K562 (cell line): ENCODE measurements around the gene VAMP4. TPM values are rescaled to one million over a fixed set of nuclear protein-coding genes. Genes with fewer than 3 reads are reported as not detected.

Experiments
- AFF4 ChIP-seq: sonication (generic); formaldehyde crosslinking; IDR thresholded peaks from 2 replicates; pipeline ENCODE4 v1.8.0; 2023; ENCODE audit warnings: mild to moderate bottlenecking, missing genetic modification reagents
- ATF1 ChIP-seq, 2 experiments: fragments of 450-650 bp in 1 of 2; IDR thresholded peaks; 2 replicates each; pipeline ENCODE4 v1.6.1; 2016; ENCODE audit warnings: missing compliant biosample characterization in 1 of 2, missing genetic modification characterization in 1 of 2
- DACH1 ChIP-seq: fragments of 450-650 bp; IDR thresholded peaks from 2 replicates; pipeline ENCODE4 v1.6.1; 2018; ENCODE audit not compliant: partially characterized antibody
- EP300 ChIP-seq: IDR thresholded peaks from 2 replicates; pipeline ENCODE4 v1.6.1; 2012; ENCODE audit warnings: low read length, improper control_type of control experiment
- FIP1L1 ChIP-seq: fragments of 200-400 bp; formaldehyde crosslinking; IDR thresholded peaks from 2 replicates; pipeline ENCODE4 v1.6.1; 2018; ENCODE audit warnings: mild to moderate bottlenecking, low read depth, low read length; ENCODE audit not compliant: poor library complexity, severe bottlenecking
- FOXA1 ChIP-seq: fragments of 450-650 bp; IDR thresholded peaks from 2 replicates; pipeline ENCODE4 v1.6.1; 2016; ENCODE audit warnings: mild to moderate bottlenecking, borderline replicate concordance
- HIVEP1 ChIP-seq: fragments of 250-450 bp; sonication (Bioruptor Pico); IDR thresholded peaks from 2 replicates; pipeline ENCODE4 v1.4.0; 2020; ENCODE audit warnings: mild to moderate bottlenecking
- LARP7 ChIP-seq: fragments of 450-650 bp; IDR thresholded peaks from 2 replicates; pipeline ENCODE4 v1.6.1; 2016
- MTA2 ChIP-seq: fragments of 450-650 bp; IDR thresholded peaks from 2 replicates; pipeline ENCODE4 v1.6.1; 2016; ENCODE audit warnings: low read depth
- MYNN ChIP-seq, 2 experiments: sonication (generic); formaldehyde crosslinking in 1 of 2; IDR thresholded peaks; 2 replicates each; pipeline versions ENCODE4 v1.5.0 to v1.6.1; 2016 to 2020; ENCODE audit warnings: antibody characterized with exemption in 1 of 2, missing genetic modification reagents in 1 of 2
- NCOR1 ChIP-seq: fragments of 450-650 bp; IDR thresholded peaks from 2 replicates; pipeline ENCODE4 v1.6.1; 2016; ENCODE audit warnings: mild to moderate bottlenecking, moderate library complexity
- NR0B1 ChIP-seq: fragments of 450-650 bp; IDR thresholded peaks from one replicate; pipeline ENCODE4 v1.6.1; 2018; ENCODE audit warnings: mild to moderate bottlenecking, moderate library complexity; ENCODE audit not compliant: partially characterized antibody
- PKNOX1 ChIP-seq: fragments of 450-650 bp; IDR thresholded peaks from 2 replicates; pipeline ENCODE4 v1.6.1; 2016
- POU5F1 ChIP-seq: fragments of 150-350 bp; IDR thresholded peaks from 2 replicates; pipeline ENCODE4 v1.6.1; 2014; ENCODE audit warnings: borderline replicate concordance, low read length, low read depth, mild to moderate bottlenecking; ENCODE audit not compliant: partially characterized antibody
- SIN3A ChIP-seq, 2 experiments: fragments of 150-350 bp in 1 of 2; IDR thresholded peaks; 2 replicates each; pipeline ENCODE4 v1.6.1; 2011 to 2016; ENCODE audit warnings: borderline replicate concordance in 2 of 2, low read depth in 2 of 2, low read length in 2 of 2, mild to moderate bottlenecking in 2 of 2, moderate library complexity in 2 of 2; ENCODE audit not compliant: control insufficient read depth in 1 of 2
- XRCC5 ChIP-seq: fragments of 200-400 bp; formaldehyde crosslinking; IDR thresholded peaks from 2 replicates; pipeline ENCODE4 v1.6.1; 2017; ENCODE audit warnings: low read depth, mild to moderate bottlenecking, low read length
- ZNF184 ChIP-seq: sonication (generic); formaldehyde crosslinking; IDR thresholded peaks from 2 replicates; pipeline ENCODE4 v1.5.0; 2020; ENCODE audit warnings: missing genetic modification reagents
- ZNF217 ChIP-seq: sonication (generic); formaldehyde crosslinking; IDR thresholded peaks from 2 replicates; pipeline ENCODE4 v1.8.0; 2022; ENCODE audit warnings: mild to moderate bottlenecking, missing genetic modification reagents
- ZNF324 ChIP-seq: fragments of 250-450 bp; sonication (Bioruptor Pico); IDR thresholded peaks from 2 replicates; pipeline ENCODE4 v1.4.0; 2020; ENCODE audit warnings: mild to moderate bottlenecking
- ZNF408 ChIP-seq: fragments of 250-450 bp; sonication (Bioruptor Pico); IDR thresholded peaks from 2 replicates; pipeline ENCODE4 v1.4.0; 2020; ENCODE audit warnings: low read depth, mild to moderate bottlenecking, moderate library complexity
- ZNF668 ChIP-seq: fragments of 250-450 bp; sonication (Bioruptor Pico); IDR thresholded peaks from 2 replicates; pipeline ENCODE4 v1.8.0; 2022; ENCODE audit warnings: mild to moderate bottlenecking, inconsistent platforms
- ZNF766 ChIP-seq: fragments of 200-800 bp; sonication (Bioruptor generic); conservative IDR thresholded peaks from 2 replicates; pipeline ENCODE4 v1.6.1; 2016; ENCODE audit warnings: missing genetic modification characterization, missing compliant biosample characterization
- ZNF77 ChIP-seq: fragments of 250-450 bp; sonication (Bioruptor Pico); IDR thresholded peaks from 2 replicates; pipeline ENCODE4 v1.5.0; 2020
- polyA plus RNA-seq, 8 experiments: library from polyadenylated mRNA; depleted of rRNA in 4 of 8; stranded (reverse) in 5 of 8; unstranded in 3 of 8; fragments of >200 nt; fragmentation: Nextera tagmentation in 2 of 8; fragmentation: Illumina TruSeq in 1 of 8; extraction: Ambion mirVana in 2 of 8; extraction: Trizol in 1 of 8; gene quantifications; 2 replicates each; pipeline versions ENCODE4 v1.2.1 to v1.2.3, GENCODE V29; 2011 to 2014; ENCODE audit warnings: inconsistent platforms in 1 of 8, missing spikeins in 1 of 8
- total RNA-seq, 7 experiments: library from RNA; depleted of rRNA in 6 of 7; stranded (reverse); fragments of >200 nt in 6 of 7; fragmentation: Illumina TruSeq in 2 of 7; extraction: Trizol in 2 of 7; gene quantifications; 2 replicates each; pipeline versions ENCODE4 v1.2.1 to v1.2.3, GENCODE V29; 2011 to 2021; ENCODE audit warnings: low replicate concordance in 1 of 7

Gene VAMP4
- total and polyA plus RNA-seq, 9 of the 15 experiments (the other 6 are each of a cell fraction or from before 2014, with no cell fraction given) = 3.3 to 21.4 (median 11.9) TPM

- TF ChIP-seq DACH1 (no peak), EP300 (peak; percentile 41; the same call in 1 of the 2 replicates), ZNF217 (no peak), POU5F1 (peak; percentile 23), SIN3A (IDR thresholded peaks at IDR 0.05; ENCODE audit: borderline replicate concordance in 2 of 2, control insufficient read depth in 1 of 2, low read depth in 2 of 2, low read length in 2 of 2) (peak; percentile 78 to 96; a peak in 3 of 4 replicates), NR0B1 (no peak), MTA2 (no peak), NCOR1 (no peak), ATF1 (CRISPR knock-in tag; IDR thresholded peaks at IDR 0.05) (no peak), ATF1 (tag; IDR thresholded peaks at IDR 0.05) (no peak), ZNF77 (CRISPR knock-in tag) (no peak), FOXA1 (no peak), MYNN (IDR thresholded peaks at IDR 0.05) (no peak), MYNN (CRISPR knock-in tag; IDR thresholded peaks at IDR 0.05) (no peak), AFF4 (CRISPR knock-in tag) (no peak; the same call in 1 of the 2 replicates), LARP7 (peak; percentile 97), HIVEP1 (no peak), ZNF184 (CRISPR knock-in tag) (no peak), ZNF668 (no peak), XRCC5 (no peak), ZNF324 (CRISPR knock-in tag) (no peak), FIP1L1 (no peak), ZNF766 (CRISPR knock-in tag) (no peak), ZNF408 (CRISPR knock-in tag) (no peak), PKNOX1 (peak; percentile 57)
These were observed 636 bp downstream of the VAMP4 start (continued) for GRCh38 chr1:171740987-171741871.
